Ecto neural progenitor cell (in vitro differentiated cells): ENCODE results near the gene KIF17.
A peak's percentile ranks its signal among the peaks of the same experiment; 100 is the strongest.
"Not testable (repeated sequence)": the region's sequence is repeated elsewhere in the genome, so short reads cannot be mapped to it uniquely, and the experiment has no call there.

Experiments used
- DNase-seq: peaks from one replicate; pipeline ENCODE4 v3.0.0-alpha.2; 2018; ENCODE audit warnings: low spot score

Gene KIF17

DNA sequence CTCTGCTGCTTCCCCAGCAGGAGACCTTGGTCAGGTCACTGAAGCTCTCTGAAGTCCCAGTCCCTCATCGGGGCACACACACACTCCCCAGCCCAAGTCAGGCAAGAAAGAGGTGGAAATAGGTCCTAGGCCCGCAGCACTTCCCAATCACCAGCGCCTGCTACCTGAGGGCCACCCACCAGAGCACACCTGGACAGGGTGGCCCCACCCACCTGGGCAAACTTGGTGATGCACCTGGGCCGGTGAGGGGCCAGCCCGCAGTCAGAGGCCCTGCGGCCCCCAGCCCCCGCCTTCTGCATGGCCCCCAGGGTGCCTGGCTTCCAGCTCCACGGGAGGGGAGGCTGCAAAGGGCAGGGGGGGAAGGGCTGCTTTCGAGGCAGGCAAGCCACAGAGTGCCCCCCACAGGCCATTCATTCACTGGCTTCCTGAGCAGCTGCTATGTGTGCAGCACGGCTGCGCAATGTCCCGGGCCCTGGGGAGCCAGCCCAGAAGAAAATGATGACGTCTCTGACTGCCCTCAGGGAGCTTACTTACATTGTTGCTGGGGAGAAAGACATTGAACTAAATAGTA lies 10.0 kb upstream of the KIF17 start:
- peak; percentile 58 for DNase-seq

DNA sequence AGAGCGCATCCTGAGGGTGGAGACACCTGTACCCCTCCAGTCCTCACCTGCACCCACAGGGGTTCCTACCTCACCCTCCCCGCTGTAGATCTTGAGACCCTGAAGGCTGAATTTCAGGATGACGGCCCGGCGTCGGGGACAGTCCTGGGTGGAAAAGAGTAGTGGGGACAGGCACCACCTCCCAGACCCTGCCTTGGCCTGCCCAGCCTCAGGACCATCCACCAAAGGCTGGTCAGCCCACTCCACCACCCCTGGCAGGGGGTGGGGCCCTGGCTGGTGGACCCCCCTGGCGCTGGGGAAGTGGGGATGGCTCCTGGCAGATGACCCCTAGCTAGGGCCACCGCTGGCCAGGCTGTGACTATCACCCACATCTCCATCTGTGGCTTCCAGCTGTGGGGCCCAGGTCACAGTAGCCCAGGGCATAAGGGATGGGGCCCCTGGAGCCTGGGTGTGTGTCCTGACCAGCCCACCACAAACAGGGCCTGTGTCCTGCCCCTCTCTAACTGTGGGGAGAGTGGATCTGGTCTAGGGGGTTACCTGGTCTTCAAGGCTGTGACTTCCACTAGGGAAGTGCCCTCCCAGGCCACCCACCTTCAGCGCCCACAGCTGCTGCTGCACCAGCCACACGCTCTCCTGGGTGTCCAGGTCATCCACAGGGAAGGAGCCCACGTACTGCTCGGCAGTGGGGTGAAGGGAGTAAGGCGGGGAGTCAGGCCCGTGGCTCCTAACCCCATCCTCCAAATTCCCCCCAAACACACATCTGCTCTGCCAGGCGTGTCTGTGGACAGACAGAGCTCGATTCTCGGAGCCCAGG lies 9.3 kb upstream of the KIF17 start:
- DNase-seq: peak; percentile 29

- DNase-seq: no peak
Measured at GRCh38 chr1:20726118-20726911, 8.5 kb upstream of the KIF17 start.

- DNase-seq: peak; percentile 41
Measured at GRCh38 chr1:20725189-20726117, 7.6 kb upstream of the KIF17 start.

DNA sequence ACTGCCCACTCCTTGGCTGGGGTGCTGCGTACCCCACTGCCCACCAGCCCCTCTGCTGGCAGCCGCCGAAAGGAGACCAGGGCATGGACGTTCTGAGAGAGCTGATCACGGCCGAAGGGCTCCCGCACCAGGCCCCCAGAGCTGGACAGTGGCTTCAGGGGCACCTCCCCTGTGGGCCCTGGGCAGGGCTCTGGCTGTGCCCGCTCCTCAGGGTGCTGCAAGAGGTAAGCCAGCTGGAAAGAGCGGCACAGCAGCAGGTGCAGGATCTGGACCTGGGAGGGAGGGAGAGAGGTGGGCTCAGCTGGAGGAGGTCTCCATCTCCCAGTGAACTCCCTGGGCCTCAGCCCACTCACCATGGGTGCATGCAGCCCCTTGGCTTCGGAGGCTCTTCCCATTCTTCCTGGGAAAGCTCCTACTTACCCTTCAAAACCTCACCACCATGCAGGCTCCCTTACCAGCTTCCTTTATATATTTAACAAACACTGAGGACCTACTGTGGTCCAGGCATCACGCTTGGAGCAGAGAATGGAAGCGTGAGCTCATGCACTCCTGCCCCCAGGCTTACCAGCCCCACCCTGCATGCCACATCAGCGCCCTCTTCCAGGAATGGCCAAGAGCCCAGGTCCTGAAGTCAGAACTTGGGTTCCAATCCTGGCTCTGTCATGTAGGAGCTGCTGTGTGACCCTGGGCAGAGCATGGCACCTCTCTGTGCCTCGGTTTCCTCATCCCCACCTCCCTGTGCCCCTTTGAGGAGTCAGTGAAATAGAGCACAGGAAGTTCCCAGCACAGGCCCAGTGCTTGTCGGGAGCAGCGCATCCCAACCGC lies 6.8 kb upstream of the KIF17 start:
- no peak for DNase-seq

GRCh38 chr1:20723537-20724363 lies 5.9 kb upstream of the KIF17 start:
- DNase-seq: no peak

GRCh38 chr1:20723159-20723536 lies 5.3 kb upstream of the KIF17 start:
- DNase-seq: no peak

DNA sequence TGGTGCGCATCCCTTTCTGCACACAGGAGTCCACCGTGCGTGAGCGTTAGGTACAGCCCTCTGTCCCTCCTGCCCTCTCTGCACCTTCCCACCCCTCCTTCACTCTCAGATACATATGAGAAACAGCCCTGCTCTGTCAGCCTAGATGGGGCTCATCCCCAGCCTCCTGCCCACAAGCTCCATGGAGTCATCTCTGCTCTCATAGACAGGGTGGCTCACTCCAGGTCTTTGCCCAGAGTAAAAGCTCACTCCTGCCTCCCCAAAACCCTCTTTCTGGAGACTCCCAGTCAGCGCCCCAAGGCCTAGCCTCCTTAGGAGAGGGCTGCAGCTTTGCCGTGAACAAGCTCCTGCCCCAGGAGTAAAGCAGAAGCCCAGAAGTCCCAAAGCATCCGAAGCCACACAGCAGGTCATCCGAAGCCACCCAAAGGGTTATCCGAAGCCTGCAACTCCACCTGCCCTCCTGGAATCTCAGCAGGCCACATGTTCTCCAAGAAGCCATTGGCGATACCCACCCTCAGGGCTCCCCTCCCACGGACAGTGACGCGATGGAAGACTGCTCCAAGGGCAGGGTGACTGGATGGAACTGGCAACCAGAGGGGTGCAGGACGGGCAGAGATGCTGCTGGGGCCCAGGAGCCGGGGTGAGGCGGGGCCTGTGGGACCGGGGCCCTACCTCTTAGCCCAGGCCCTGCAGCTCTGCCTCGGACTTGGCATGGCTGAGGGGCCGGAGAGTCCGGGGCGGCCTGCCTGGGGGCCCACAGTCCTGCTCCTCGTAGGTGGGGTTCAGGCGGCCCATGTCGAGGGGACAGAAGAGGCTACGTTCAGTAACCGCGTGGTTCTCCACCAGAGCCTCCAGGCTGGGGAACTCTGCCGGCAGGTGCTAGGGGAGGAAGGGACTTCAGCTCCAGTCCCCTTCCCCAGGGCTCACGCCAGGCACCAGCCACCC lies 3.6 kb upstream of the KIF17 start:
- peak; percentile 44 for DNase-seq

- DNase-seq: peak; percentile 42
Measured at GRCh38 chr1:20720631-20721091, 2.9 kb upstream of the KIF17 start.

GRCh38 chr1:20719871-20720620 lies 2.2 kb upstream of the KIF17 start:
- DNase-seq: no peak

GRCh38 chr1:20719261-20719660 lies 1.5 kb upstream of the KIF17 start:
- DNase-seq: no peak

DNA sequence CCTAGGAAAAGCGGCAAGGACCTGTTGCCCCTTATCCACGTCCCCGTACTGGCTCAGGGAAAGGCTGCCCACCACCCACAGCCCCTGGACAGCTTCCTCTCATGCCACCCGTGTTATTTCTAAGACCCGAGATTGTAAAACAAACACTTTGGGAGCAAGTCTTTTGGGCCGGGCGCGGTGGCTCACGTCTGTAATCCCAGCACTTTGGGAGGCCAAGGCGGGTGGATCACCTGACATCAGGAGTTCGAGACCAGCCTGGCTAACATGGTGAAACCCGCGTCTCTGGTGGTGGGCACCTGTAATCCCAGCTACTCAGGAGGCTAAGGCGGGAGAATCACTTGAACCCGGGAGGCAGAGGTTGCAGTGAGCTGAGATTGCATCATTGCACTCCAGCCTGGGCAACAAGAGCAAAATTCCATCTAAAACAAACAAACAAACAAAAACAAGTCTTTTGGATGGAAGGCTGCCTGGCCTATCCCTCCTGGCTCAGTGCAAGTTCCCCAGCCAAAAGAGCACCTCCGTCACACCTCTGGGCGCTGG lies 606 bp upstream of the KIF17 start:
- not testable (repeated sequence) for DNase-seq

DNA sequence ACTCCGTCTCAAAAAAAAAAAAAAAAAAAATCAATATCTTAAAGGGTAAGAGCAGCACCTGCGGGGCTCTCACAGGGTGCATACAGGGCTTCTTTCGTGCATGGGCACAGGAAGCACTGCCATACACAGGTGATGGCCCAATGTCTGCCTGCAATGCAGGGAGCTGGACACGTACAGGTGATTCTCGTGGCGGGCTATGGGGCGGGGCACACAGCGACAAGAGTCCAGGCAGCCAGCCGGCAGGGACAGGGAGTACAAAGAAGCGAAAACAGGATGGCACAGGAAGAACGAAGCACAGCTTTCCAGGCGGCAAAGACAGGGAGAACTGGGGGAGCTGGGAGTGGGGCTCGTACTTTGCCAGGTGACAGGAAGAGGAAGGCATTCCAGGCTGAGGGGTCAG lies 1.6 kb downstream of the KIF17 start:
- no peak for DNase-seq

- no peak for DNase-seq
Measured at GRCh38 chr1:20715406-20715805, 2.4 kb downstream of the KIF17 start.

GRCh38 chr1:20713440-20713839 lies 4.4 kb downstream of the KIF17 start:
- DNase-seq: no peak

GRCh38 chr1:20712215-20712577 lies 5.6 kb downstream of the KIF17 start:
- no peak for DNase-seq

GRCh38 chr1:20711285-20712214 lies 6.3 kb downstream of the KIF17 start:
- no peak for DNase-seq
